Mesenchymal stem cell (in vitro differentiated cells and primary cell): ENCODE results near the gene TMED8.

Source experiments
- DNase-seq: peaks from one replicate; pipeline ENCODE4 v3.0.0-alpha.2; 2013
- H2AFZ ChIP-seq: one replicate; pipeline ENCODE4 v1.6.1; 2013; ENCODE audit warnings: low read depth, mild to moderate bottlenecking, control low read depth, inconsistent platforms, low read length, moderate library complexity
- H2AK5ac ChIP-seq: 2 replicates; pipeline ENCODE4 v1.6.1; 2013; ENCODE audit warnings: low read length, moderate library complexity, mild to moderate bottlenecking, inconsistent platforms; ENCODE audit not compliant: severe bottlenecking
- H2BK120ac ChIP-seq: one replicate; pipeline ENCODE4 v1.6.1; 2013; ENCODE audit warnings: low read depth, mild to moderate bottlenecking, inconsistent platforms, low read length, moderate library complexity
- H2BK12ac ChIP-seq, 2 experiments: one replicate each; pipeline ENCODE4 v1.6.1; 2013; ENCODE audit warnings: inconsistent platforms in 2 of 2, low read length in 2 of 2, mild to moderate bottlenecking in 2 of 2, moderate library complexity in 2 of 2, control low read depth in 1 of 2
- H2BK15ac ChIP-seq: one replicate; pipeline ENCODE4 v1.6.1; 2013; ENCODE audit warnings: mild to moderate bottlenecking, low read depth, inconsistent platforms; ENCODE audit not compliant: poor library complexity, severe bottlenecking
- H2BK5ac ChIP-seq: 2 replicates; pipeline ENCODE4 v1.6.1; 2013; ENCODE audit warnings: low read depth, mild to moderate bottlenecking, low read length, control low read depth, inconsistent platforms; ENCODE audit not compliant: poor library complexity, severe bottlenecking
- H3K14ac ChIP-seq, 2 experiments: one replicate each; pipeline ENCODE4 v1.6.1; 2013; ENCODE audit warnings: inconsistent platforms in 2 of 2, low read length in 2 of 2, control low read depth in 1 of 2, mild to moderate bottlenecking in 1 of 2, moderate library complexity in 1 of 2
- H3K18ac ChIP-seq, 2 experiments: one replicate each; pipeline ENCODE4 v1.6.1; 2013; ENCODE audit warnings: inconsistent platforms in 2 of 2, low read length in 2 of 2, control low read depth in 1 of 2, low read depth in 1 of 2, mild to moderate bottlenecking in 1 of 2
- H3K23ac ChIP-seq, 2 experiments: one replicate each; pipeline ENCODE4 v1.6.1; 2013; ENCODE audit warnings: inconsistent platforms in 2 of 2, low read length in 2 of 2, mild to moderate bottlenecking in 2 of 2, moderate library complexity in 2 of 2, control low read depth in 1 of 2
- H3K27ac ChIP-seq: 2 replicates; pipeline ENCODE4 v1.5.1; 2013; ENCODE audit warnings: mild to moderate bottlenecking, moderate library complexity, low read length, control low read depth, inconsistent platforms; ENCODE audit not compliant: poor library complexity, severe bottlenecking
- H3K27me3 ChIP-seq, 2 experiments: 2 replicates each; pipeline versions ENCODE4 v1.6.1 to v1.7.0; 2013; ENCODE audit warnings: low read length in 2 of 2, mild to moderate bottlenecking in 2 of 2, moderate library complexity in 2 of 2, control low read depth in 1 of 2, inconsistent platforms in 1 of 2; ENCODE audit not compliant: control insufficient read depth in 1 of 2, insufficient read depth in 1 of 2
- H3K36me3 ChIP-seq, 2 experiments: 2 replicates each; pipeline versions ENCODE4 v1.6.1 to v1.7.0; 2013; ENCODE audit warnings: low read length in 2 of 2, control low read depth in 1 of 2, inconsistent platforms in 1 of 2, low read depth in 1 of 2, mild to moderate bottlenecking in 1 of 2; ENCODE audit not compliant: insufficient read depth in 2 of 2, control insufficient read depth in 1 of 2
- H3K4ac ChIP-seq, 2 experiments: one replicate each; pipeline ENCODE4 v1.6.1; 2013; ENCODE audit warnings: inconsistent platforms in 2 of 2, low read length in 2 of 2, mild to moderate bottlenecking in 2 of 2, moderate library complexity in 2 of 2, control low read depth in 1 of 2, low read depth in 1 of 2
- H3K4me1 ChIP-seq: 2 replicates; pipeline ENCODE4 v1.6.1; 2013; ENCODE audit warnings: low read depth, low read length, control low read depth; ENCODE audit not compliant: control insufficient read depth, insufficient read depth
- H3K4me2 ChIP-seq: 2 replicates; pipeline ENCODE4 v1.6.1; 2013; ENCODE audit warnings: low read length, mild to moderate bottlenecking, inconsistent platforms; ENCODE audit not compliant: poor library complexity, severe bottlenecking
- H3K4me3 ChIP-seq, 2 experiments: 2 replicates each; pipeline versions ENCODE4 v1.5.1 to v1.7.0; 2013; ENCODE audit warnings: low read length in 2 of 2, mild to moderate bottlenecking in 2 of 2, control low read depth in 1 of 2, low read depth in 1 of 2; ENCODE audit not compliant: insufficient read depth in 1 of 2
- H3K79me1 ChIP-seq: replicated peaks from 2 replicates; pipeline ENCODE4 v1.6.1; 2013; ENCODE audit warnings: mild to moderate bottlenecking, control low read depth, low read length, inconsistent platforms; ENCODE audit not compliant: poor library complexity, severe bottlenecking
- H3K9ac ChIP-seq: 2 replicates; pipeline ENCODE4 v1.7.0; 2013; ENCODE audit warnings: mild to moderate bottlenecking, low read length, moderate library complexity
- H3K9me3 ChIP-seq: 2 replicates; pipeline ENCODE4 v1.7.0; 2013; ENCODE audit warnings: mild to moderate bottlenecking, low read length; ENCODE audit not compliant: control insufficient read depth
- H4K8ac ChIP-seq: one replicate; pipeline ENCODE4 v1.6.1; 2013; ENCODE audit warnings: inconsistent platforms, mild to moderate bottlenecking, low read length, moderate library complexity
- H4K91ac ChIP-seq: one replicate; pipeline ENCODE4 v1.6.1; 2013; ENCODE audit warnings: mild to moderate bottlenecking, low read length, inconsistent platforms
- WGBS: methylation state at CpG from one replicate; pipeline ENCODE4 v1.1.7; 2013; ENCODE audit warnings: mixed read lengths; 5-methylcytosine and 5-hydroxymethylcytosine counted together

Gene TMED8

GRCh38 chr14:77335576-77335975 is 41.3 kb downstream of the TMED8 start:
- Histone ChIP-seq H3K4me1 (peaks cover 1% of the 10 kb centered on the region), H2BK5ac (no peak overlapping the region), H3K4me3 (no peak overlapping the region), H4K8ac (no peak overlapping the region), H2BK12ac (no peak overlapping the region), H3K23ac (no peak overlapping the region), H2BK15ac (no peak overlapping the region), H2AFZ (no peak overlapping the region), H3K14ac (no peak overlapping the region), H3K4me2 (no peak overlapping the region), H3K27ac (no peak overlapping the region), H3K27me3 (no peaks in the 10 kb centered on the region), H3K4ac (no peak overlapping the region), H3K9ac (no peak overlapping the region), H2AK5ac (no peak overlapping the region), H3K79me1 (peaks cover 4% of the 10 kb centered on the region), H2BK120ac (no peak overlapping the region), H3K36me3 (peaks cover 3 to 10% of the 10 kb centered on the region in 2 experiments), H4K91ac (no peak overlapping the region), H3K18ac (no peak overlapping the region), H3K9me3 (no peaks in the 10 kb centered on the region)
- 100% methylated on average over 2 of the region's 3 CpGs for WGBS
- no peak for DNase-seq

- Histone ChIP-seq H3K9ac (no peak overlapping the region), H2AFZ (no peak overlapping the region), H3K27me3 (no peaks in the 10 kb centered on the region), H2BK15ac (no peak overlapping the region), H3K4me2 (no peak overlapping the region), H4K8ac (no peak overlapping the region), H4K91ac (no peak overlapping the region), H3K79me1 (peaks cover 5% of the 10 kb centered on the region), H2BK12ac (no peak overlapping the region), H2BK5ac (no peak overlapping the region), H3K23ac (no peak overlapping the region), H2BK120ac (no peak overlapping the region), H3K14ac (no peak overlapping the region), H3K36me3 (no peaks in the 10 kb centered on the region), H2AK5ac (no peak overlapping the region), H3K4me1 (no peaks in the 10 kb centered on the region), H3K27ac (no peak overlapping the region), H3K9me3 (no peaks in the 10 kb centered on the region), H3K4me3 (no peak overlapping the region), H3K4ac (no peak overlapping the region), H3K18ac (no peak overlapping the region)
- DNase-seq: no peak
- WGBS: 94% methylated on average over 6 of the region's 7 CpGs
These were observed 47.0 kb downstream of the TMED8 start for GRCh38 chr14:77329872-77330271.

DNA sequence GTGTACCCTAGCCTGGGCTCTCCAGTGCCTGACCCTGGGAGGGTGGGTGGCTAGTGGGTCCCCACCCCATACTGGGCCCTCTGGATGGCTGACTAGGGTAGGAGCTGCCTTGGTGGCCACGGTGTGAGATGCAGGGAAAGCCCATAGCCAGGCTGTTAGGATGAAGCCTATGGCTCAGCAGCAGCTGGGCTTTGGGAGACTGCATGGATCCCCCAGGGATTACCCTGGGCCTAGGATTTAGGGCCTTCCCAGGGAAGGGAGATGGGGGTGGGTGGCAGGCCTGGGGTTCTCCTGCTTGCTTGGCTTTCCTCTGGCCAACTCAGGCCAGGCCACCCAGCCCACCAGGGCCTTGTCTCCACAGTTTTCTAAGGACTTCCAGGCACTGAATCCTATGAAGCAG is 49.8 kb downstream of the TMED8 start:
- no peaks in the 10 kb centered on the region for H3K9me3 ChIP-seq
- peaks cover 3% of the 10 kb centered on the region for H3K4me1 ChIP-seq
- WGBS: 100% methylated on average over 1 of the region's 1 CpG
- DNase-seq: no peak
- peaks cover 0 to 5% of the 10 kb centered on the region in 2 experiments for H3K36me3 ChIP-seq
- H2AFZ ChIP-seq: no peak overlapping the region
- H3K23ac ChIP-seq: no peak overlapping the region
- H3K4me3 ChIP-seq: no peak overlapping the region
- H4K8ac ChIP-seq: no peak overlapping the region
- no peak overlapping the region for H2AK5ac ChIP-seq
- no peak overlapping the region for H2BK15ac ChIP-seq
- no peaks in the 10 kb centered on the region for H3K27me3 ChIP-seq
- no peak overlapping the region for H2BK120ac ChIP-seq
- H2BK5ac ChIP-seq: no peak overlapping the region
- no peak overlapping the region for H3K18ac ChIP-seq
- no peak overlapping the region for H3K4ac ChIP-seq
- H3K4me2 ChIP-seq: no peak overlapping the region
- H3K27ac ChIP-seq: no peak overlapping the region
- H4K91ac ChIP-seq: no peak overlapping the region
- H3K14ac ChIP-seq: no peak overlapping the region
- peaks cover 21% of the 10 kb centered on the region for H3K79me1 ChIP-seq
- H3K9ac ChIP-seq: no peak overlapping the region
- no peak overlapping the region for H2BK12ac ChIP-seq

DNA sequence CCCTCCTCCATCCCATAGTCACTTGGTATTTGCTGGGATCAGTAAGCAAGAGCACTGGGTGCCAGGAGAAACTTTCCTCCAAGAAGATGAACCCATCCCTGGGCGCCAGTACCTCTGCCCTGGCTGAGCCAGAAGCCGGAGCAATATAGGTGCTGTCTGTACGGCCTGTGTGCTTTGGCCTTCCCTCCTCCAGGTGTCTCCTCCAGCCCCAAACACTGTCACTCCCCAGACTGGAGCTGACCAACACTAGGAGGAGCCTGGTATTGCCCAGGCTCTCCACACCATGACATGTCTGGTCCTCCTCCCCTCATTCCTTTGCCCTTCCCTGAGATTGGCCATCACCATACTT is 51.2 kb downstream of the TMED8 start:
- H3K4me3 ChIP-seq: no peak overlapping the region
- no peak overlapping the region for H2AFZ ChIP-seq
- no peaks in the 10 kb centered on the region for H3K27me3 ChIP-seq
- H3K27ac ChIP-seq: no peak overlapping the region
- H3K36me3 ChIP-seq: peaks cover 0 to 5% of the 10 kb centered on the region in 2 experiments
- no peak overlapping the region for H2BK12ac ChIP-seq
- no peak overlapping the region for H2AK5ac ChIP-seq
- H3K18ac ChIP-seq: no peak overlapping the region
- no peak overlapping the region for H3K4me2 ChIP-seq
- no peak overlapping the region for H4K91ac ChIP-seq
- DNase-seq: no peak
- no peak overlapping the region for H3K14ac ChIP-seq
- no peaks in the 10 kb centered on the region for H3K9me3 ChIP-seq
- H3K9ac ChIP-seq: no peak overlapping the region
- H2BK120ac ChIP-seq: no peak overlapping the region
- no peak overlapping the region for H4K8ac ChIP-seq
- peaks cover 21% of the 10 kb centered on the region for H3K79me1 ChIP-seq
- H3K4me1 ChIP-seq: peaks cover 3% of the 10 kb centered on the region
- no peak overlapping the region for H2BK5ac ChIP-seq
- H2BK15ac ChIP-seq: no peak overlapping the region
- no peak overlapping the region for H3K23ac ChIP-seq
- WGBS: 88% methylated on average over 3 of the region's 3 CpGs
- no peak overlapping the region for H3K4ac ChIP-seq
